HepG2 (cell line): Measurements from ENCODE around the gene SLC35F6. TPM values are rescaled to one million over a fixed set of nuclear protein-coding genes. Genes with fewer than 3 reads are reported as not detected.

ENCODE experiments used
- ATAC-seq: fragments of 200-7000 bp; cut with Tn5 transposase; 3 replicates; pipeline ENCODE4 v1.9.1; 2020; ENCODE audit warnings: mild to moderate bottlenecking, moderate library complexity
- BruUV-seq: library from RNA; stranded (reverse); fragments of 400-500 nt; replicated peaks from 2 replicates; lab custom pipeline; 2021; lab: Mats Ljungman, UMichigan
- CTCF ChIA-PET: fragments of 300-600 bp; formaldehyde crosslinking; extraction: SDS; loops from one replicate; lab custom pipeline; 2021; ENCODE audit warnings: low total read pairs, inconsistent platforms, low intra/inter-chr PET ratio; lab: Yijun Ruan, JAX
- POLR2A ChIA-PET: fragments of 350-600 bp; sonication (Branson Sonifier 250); formaldehyde crosslinking; loops from one replicate; lab custom pipeline; 2020; ENCODE audit warnings: antibody characterized with exemption, inconsistent platforms; lab: Yijun Ruan, JAX
- DNase-seq: peaks from one replicate; pipeline ENCODE4 v3.0.0-alpha.2; 2015; ENCODE audit warnings: low spot score
- FAIRE-seq: peaks from 3 replicates; lab custom pipeline; 2011; peaks lifted over from hg19 to GRCh38; lab: Jason Lieb, UNC
- H2AFZ ChIP-seq: one replicate; pipeline ENCODE4 v1.6.1; 2011; ENCODE audit warnings: low read length, inconsistent platforms
- H3K27ac ChIP-seq: fragments of 300-600 bp; 3 replicates; pipeline ENCODE4 v1.8.0; 2011; ENCODE audit warnings: mixed run types, mild to moderate bottlenecking, mixed read lengths, low read length, inconsistent platforms; ENCODE audit not compliant: insufficient read depth; ENCODE audit errors: extremely low read length
- H3K27me3 ChIP-seq, 2 experiments: fragments of 200-600 bp in 1 of 2; 2 replicates in 1 of 2; 3 replicates in 1 of 2; pipeline versions ENCODE4 v1.6.0 to v1.8.0; 2011; ENCODE audit warnings: low read length in 2 of 2, mild to moderate bottlenecking in 2 of 2, moderate library complexity in 2 of 2, inconsistent platforms in 1 of 2; ENCODE audit not compliant: insufficient read depth in 2 of 2, control insufficient read depth in 1 of 2
- H3K36me3 ChIP-seq, 2 experiments: fragments of 200-600 bp in 1 of 2; replicated peaks in 1 of 2; 2 replicates in 1 of 2; 3 replicates in 1 of 2; pipeline versions ENCODE4 v1.5.1 to v1.8.0; 2011; ENCODE audit warnings: low read length in 2 of 2, inconsistent platforms in 1 of 2; ENCODE audit not compliant: insufficient read depth in 2 of 2, control insufficient read depth in 1 of 2
- H3K4me1 ChIP-seq: 2 replicates; pipeline ENCODE4 v1.5.1; 2012; ENCODE audit warnings: low read length, inconsistent platforms; ENCODE audit not compliant: insufficient read depth
- H3K4me2 ChIP-seq: 2 replicates; pipeline ENCODE4 v1.6.0; 2011; ENCODE audit warnings: low read depth, low read length, inconsistent platforms
- H3K4me3 ChIP-seq, 3 experiments: fragments of 200-600 bp in 1 of 3; sonication (generic), shearing (Covaris generic) in 1 of 3; replicated peaks in 1 of 3; 2 replicates each; pipeline ENCODE4 v1.5.1; 2011 to 2016; ENCODE audit warnings: low read length in 3 of 3, inconsistent platforms in 2 of 3, low read depth in 2 of 3, mild to moderate bottlenecking in 2 of 3, control low read depth in 1 of 3, mixed read lengths in 1 of 3; ENCODE audit not compliant: insufficient read depth in 1 of 3
- H3K79me2 ChIP-seq: one replicate; pipeline ENCODE4 v1.6.1; 2011; ENCODE audit warnings: low read length, inconsistent platforms; ENCODE audit not compliant: insufficient read depth
- H3K9ac ChIP-seq: 2 replicates; pipeline ENCODE4 v1.6.0; 2011; ENCODE audit warnings: mild to moderate bottlenecking, low read depth, low read length, inconsistent platforms; ENCODE audit not compliant: insufficient read depth
- H3K9me3 ChIP-seq: 2 replicates; pipeline ENCODE4 v1.5.1; 2012; ENCODE audit warnings: mild to moderate bottlenecking, low read length
- H4K20me1 ChIP-seq: 2 replicates; pipeline ENCODE4 v1.6.0; 2011; ENCODE audit warnings: inconsistent platforms, mild to moderate bottlenecking, low read length, moderate library complexity; ENCODE audit not compliant: insufficient read depth
- AGO2 ChIP-seq: fragments of 200-400 bp; formaldehyde crosslinking; optimal IDR thresholded peaks from 2 replicates; pipeline ENCODE3; 2017; ENCODE audit warnings: mild to moderate bottlenecking, low read depth, low read length, moderate library complexity
- HCFC1 ChIP-seq: fragments of 150-350 bp; IDR thresholded peaks from 2 replicates; pipeline ENCODE4 v1.6.1; 2014; ENCODE audit warnings: low read depth, low read length
- HMG20B ChIP-seq: conservative IDR thresholded peaks from 2 replicates; pipeline ENCODE4 v1.6.1; 2016; ENCODE audit warnings: missing genetic modification reagents, missing compliant biosample characterization
- NR2F1 ChIP-seq, 2 experiments: fragments of 450-650 bp in 1 of 2; formaldehyde crosslinking in 1 of 2; IDR thresholded peaks; 2 replicates each; pipeline versions ENCODE4 v1.5.0 to v1.6.1; 2016 to 2020; ENCODE audit warnings: mild to moderate bottlenecking in 1 of 2, missing compliant biosample characterization in 1 of 2, missing genetic modification reagents in 1 of 2, moderate library complexity in 1 of 2
- SMC3 ChIP-seq: IDR thresholded peaks from 2 replicates; pipeline ENCODE4 v1.6.1; 2011; ENCODE audit warnings: low read length, improper control_type of control experiment
- TAF1 ChIP-seq: sonication (generic); formaldehyde crosslinking; IDR thresholded peaks from 2 replicates; pipeline ENCODE4 v1.4.0; 2020; ENCODE audit warnings: missing genetic modification reagents
- TGIF2 ChIP-seq: IDR thresholded peaks from 2 replicates; pipeline ENCODE4 v1.6.1; 2016; ENCODE audit warnings: control low read depth, missing compliant biosample characterization
- ZNF235 ChIP-seq: sonication (generic); formaldehyde crosslinking; IDR thresholded peaks from 2 replicates; pipeline ENCODE4 v1.8.1; 2023; ENCODE audit warnings: mild to moderate bottlenecking, missing genetic modification reagents, borderline replicate concordance
- ZNF619 ChIP-seq: sonication (generic); formaldehyde crosslinking; IDR thresholded peaks from 2 replicates; pipeline ENCODE4 v1.4.0; 2020; ENCODE audit warnings: mild to moderate bottlenecking, missing genetic modification reagents
- WGBS: methylation state at CpG from one replicate; pipeline ENCODE4 v1.1.6; 2017; ENCODE audit warnings: low lambda C conversion rate; 5-methylcytosine and 5-hydroxymethylcytosine counted together
- in situ Hi-C: cut with HindIII; loops from 2 replicates; pipeline ENCODE4 v1.10.0; 2017; ENCODE audit warnings: low pct_unique_long_range_greater_than_20kb; ENCODE audit not compliant: extremely low pct_ligation_motif_present
- intact Hi-C: fragments of 100-400 bp; cut with micrococcal nuclease; formaldehyde crosslinking; loops from one replicate; pipeline ENCODE4 v1.10.0; 2022; ENCODE audit not compliant: unreplicated experiment
- polyA plus RNA-seq, 8 experiments: library from polyadenylated mRNA; depleted of rRNA in 3 of 8; stranded (reverse) in 7 of 8; unstranded in 1 of 8; fragments of >200 nt; fragmentation: Illumina TruSeq in 4 of 8; extraction: Trizol in 4 of 8; gene quantifications; 2 replicates each; pipeline versions ENCODE4 v1.2.1 to v1.2.3, GENCODE V29; 2011 to 2016; ENCODE audit warnings: low read depth in 4 of 8, missing spikeins in 1 of 8, mixed read lengths in 1 of 8; ENCODE audit not compliant: insufficient read depth in 1 of 8
- total RNA-seq, 5 experiments: library from RNA; depleted of rRNA; stranded (reverse); fragments of >200 nt; fragmentation: Illumina TruSeq; extraction: Trizol; gene quantifications; 2 replicates each; pipeline ENCODE4 v1.2.3, GENCODE V29; 2016; ENCODE audit warnings: low read depth in 1 of 5
- TF ChIP-seq, protein P1 (sequence below): sonication (generic); formaldehyde crosslinking; IDR thresholded peaks from 2 replicates; pipeline ENCODE4 v1.4.0; 2020; ENCODE audit warnings: mild to moderate bottlenecking, missing genetic modification reagents
- TF ChIP-seq, protein P2 (sequence below): sonication (generic); formaldehyde crosslinking; IDR thresholded peaks from 2 replicates; pipeline ENCODE4 v1.5.0; 2020; ENCODE audit warnings: mild to moderate bottlenecking, missing genetic modification reagents
- TF ChIP-seq, protein P3 (sequence below): sonication (generic); formaldehyde crosslinking; IDR thresholded peaks from 2 replicates; pipeline ENCODE4 v1.9.0; 2022; ENCODE audit warnings: low read depth, missing genetic modification reagents

Gene SLC35F6
- total and polyA plus RNA-seq, 2 of the 13 experiments (the other 11 are each of a cell fraction or from before 2014, with no cell fraction given) = 15.2 to 21.2 TPM

DNA sequence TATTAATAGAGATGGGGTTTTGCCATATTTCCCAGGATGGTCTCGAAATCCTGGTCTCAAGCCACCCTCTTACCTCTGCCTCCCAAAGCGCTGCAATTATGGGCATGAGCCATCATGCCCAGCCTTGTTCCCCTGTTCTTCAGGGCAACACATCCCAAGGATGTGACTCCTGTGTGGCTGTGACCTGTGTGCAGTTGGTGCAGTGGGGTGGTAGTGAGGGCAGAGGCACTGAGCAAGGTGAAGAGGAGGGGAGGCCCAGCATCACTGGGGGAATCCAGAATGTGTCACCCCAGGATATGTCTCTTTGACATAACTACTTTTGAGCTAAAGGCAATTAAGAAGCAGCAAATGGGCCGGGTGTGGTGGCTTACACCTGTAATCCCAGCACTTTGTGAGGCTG, 45.1 kb downstream of the SLC35F6 start:
- ChIA-PET POLR2A (no interaction called here), CTCF (no interaction called here)
- no peaks in the 10 kb centered on the region for H3K36me3 ChIP-seq
- H3K4me3 ChIP-seq = no peak overlapping the region
- H3K4me1 ChIP-seq = no peaks in the 10 kb centered on the region
- no peak overlapping the region for H3K4me2 ChIP-seq
- DNase-seq (no peak), ATAC-seq (no peak), FAIRE-seq (no peak)
- H3K27ac ChIP-seq = no peak overlapping the region
- H2AFZ ChIP-seq = no peak overlapping the region
- no TSS peak for BruUV-seq
- 31% methylated on average over 3 of the region's 3 CpGs for WGBS
- H4K20me1 ChIP-seq = no peaks in the 10 kb centered on the region
- in situ Hi-C loops = no loop called here
- no peak overlapping the region for H3K9ac ChIP-seq
- peaks cover 6 to 35% of the 10 kb centered on the region in 2 experiments; a peak in 3 of 5 replicates for H3K27me3 ChIP-seq
- TF ChIP-seq ZNF235 (no peak), TGIF2 (no peak), TAF1 (no peak)
- TF ChIP-seq, protein P1, sequence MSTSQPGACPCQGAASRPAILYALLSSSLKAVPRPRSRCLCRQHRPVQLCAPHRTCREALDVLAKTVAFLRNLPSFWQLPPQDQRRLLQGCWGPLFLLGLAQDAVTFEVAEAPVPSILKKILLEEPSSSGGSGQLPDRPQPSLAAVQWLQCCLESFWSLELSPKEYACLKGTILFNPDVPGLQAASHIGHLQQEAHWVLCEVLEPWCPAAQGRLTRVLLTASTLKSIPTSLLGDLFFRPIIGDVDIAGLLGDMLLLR (CRISPR knock-in tag) = 0 out of 2 replicates have a peak, but pooled peaks have one; percentile 33
- TF ChIP-seq, all 625 proteins: peak for 1
- intact Hi-C loops = no loop called here
- no peaks in the 10 kb centered on the region for H3K79me2 ChIP-seq
- no peaks in the 10 kb centered on the region for H3K9me3 ChIP-seq

DNA sequence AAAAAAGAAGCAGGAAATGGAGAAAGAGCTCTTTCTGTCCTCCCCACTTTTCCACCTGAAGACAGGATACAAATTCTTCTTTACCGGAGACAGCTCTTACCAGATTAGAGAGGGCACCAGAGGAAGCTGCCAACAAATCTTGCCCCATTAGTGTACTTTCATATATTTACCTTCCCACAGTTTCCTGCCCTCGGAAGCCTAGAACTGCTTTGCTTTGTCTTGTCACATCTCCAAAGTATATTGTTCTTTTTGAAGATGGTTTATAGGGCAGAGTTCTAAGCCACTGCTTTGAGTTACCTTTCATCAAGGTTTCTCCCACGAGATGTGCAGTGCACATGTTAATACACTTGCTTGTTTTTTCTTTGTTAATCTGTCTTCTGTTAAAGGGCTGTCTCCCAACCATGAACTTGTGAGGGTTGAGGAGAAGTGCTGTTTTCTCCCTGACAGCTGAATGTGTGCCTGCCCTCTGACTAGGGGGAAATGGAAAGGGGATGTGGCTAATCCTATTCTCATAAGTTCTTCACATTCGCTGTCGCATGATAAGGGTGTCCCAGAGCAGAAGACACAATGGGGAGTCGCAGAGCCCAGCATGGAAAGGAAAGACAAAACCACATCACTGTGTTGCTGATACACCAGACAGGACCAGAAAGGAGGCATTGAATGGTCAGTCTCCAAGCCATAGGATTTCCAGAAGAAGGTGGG, 45.9 kb downstream of the SLC35F6 start:
- H2AFZ ChIP-seq = no peak overlapping the region
- in situ Hi-C loops = no loop called here
- TF ChIP-seq ZNF619 (CRISPR knock-in tag) = no peak
- no peak for TF ChIP-seq SMC3
- TF ChIP-seq, protein P2, sequence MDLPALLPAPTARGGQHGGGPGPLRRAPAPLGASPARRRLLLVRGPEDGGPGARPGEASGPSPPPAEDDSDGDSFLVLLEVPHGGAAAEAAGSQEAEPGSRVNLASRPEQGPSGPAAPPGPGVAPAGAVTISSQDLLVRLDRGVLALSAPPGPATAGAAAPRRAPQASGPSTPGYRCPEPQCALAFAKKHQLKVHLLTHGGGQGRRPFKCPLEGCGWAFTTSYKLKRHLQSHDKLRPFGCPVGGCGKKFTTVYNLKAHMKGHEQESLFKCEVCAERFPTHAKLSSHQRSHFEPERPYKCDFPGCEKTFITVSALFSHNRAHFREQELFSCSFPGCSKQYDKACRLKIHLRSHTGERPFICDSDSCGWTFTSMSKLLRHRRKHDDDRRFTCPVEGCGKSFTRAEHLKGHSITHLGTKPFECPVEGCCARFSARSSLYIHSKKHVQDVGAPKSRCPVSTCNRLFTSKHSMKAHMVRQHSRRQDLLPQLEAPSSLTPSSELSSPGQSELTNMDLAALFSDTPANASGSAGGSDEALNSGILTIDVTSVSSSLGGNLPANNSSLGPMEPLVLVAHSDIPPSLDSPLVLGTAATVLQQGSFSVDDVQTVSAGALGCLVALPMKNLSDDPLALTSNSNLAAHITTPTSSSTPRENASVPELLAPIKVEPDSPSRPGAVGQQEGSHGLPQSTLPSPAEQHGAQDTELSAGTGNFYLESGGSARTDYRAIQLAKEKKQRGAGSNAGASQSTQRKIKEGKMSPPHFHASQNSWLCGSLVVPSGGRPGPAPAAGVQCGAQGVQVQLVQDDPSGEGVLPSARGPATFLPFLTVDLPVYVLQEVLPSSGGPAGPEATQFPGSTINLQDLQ (CRISPR knock-in tag) = no peak
- no peak for TF ChIP-seq AGO2
- no peak for TF ChIP-seq TGIF2
- TF ChIP-seq HMG20B (CRISPR knock-in tag) = no peak
- TF ChIP-seq HCFC1 = no peak
- no peak for TF ChIP-seq NR2F1 (CRISPR knock-in tag; IDR thresholded peaks at IDR 0.05)
- TF ChIP-seq, protein P3, sequence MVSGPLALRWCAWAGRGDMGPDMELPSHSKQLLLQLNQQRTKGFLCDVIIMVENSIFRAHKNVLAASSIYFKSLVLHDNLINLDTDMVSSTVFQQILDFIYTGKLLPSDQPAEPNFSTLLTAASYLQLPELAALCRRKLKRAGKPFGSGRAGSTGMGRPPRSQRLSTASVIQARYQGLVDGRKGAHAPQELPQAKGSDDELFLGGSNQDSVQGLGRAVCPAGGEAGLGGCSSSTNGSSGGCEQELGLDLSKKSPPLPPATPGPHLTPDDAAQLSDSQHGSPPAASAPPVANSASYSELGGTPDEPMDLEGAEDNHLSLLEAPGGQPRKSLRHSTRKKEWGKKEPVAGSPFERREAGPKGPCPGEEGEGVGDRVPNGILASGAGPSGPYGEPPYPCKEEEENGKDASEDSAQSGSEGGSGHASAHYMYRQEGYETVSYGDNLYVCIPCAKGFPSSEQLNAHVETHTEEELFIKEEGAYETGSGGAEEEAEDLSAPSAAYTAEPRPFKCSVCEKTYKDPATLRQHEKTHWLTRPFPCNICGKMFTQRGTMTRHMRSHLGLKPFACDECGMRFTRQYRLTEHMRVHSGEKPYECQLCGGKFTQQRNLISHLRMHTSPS (CRISPR knock-in tag) = no peak

More for the DNA sequence above, 45.9 kb downstream of the SLC35F6 start:
- intact Hi-C loops = no loop called here
- Histone ChIP-seq H4K20me1 (no peaks in the 10 kb centered on the region), H3K27me3 (peaks cover 6 to 35% of the 10 kb centered on the region in 2 experiments; a peak in 3 of 5 replicates), H3K4me1 (no peaks in the 10 kb centered on the region), H3K27ac (no peak overlapping the region), H3K9me3 (no peaks in the 10 kb centered on the region), H3K36me3 (no peaks in the 10 kb centered on the region), H3K79me2 (no peaks in the 10 kb centered on the region), H3K4me3 (no peak overlapping the region), H3K4me2 (no peak overlapping the region), H3K9ac (no peak overlapping the region)
- no peak for FAIRE-seq
- no peak for DNase-seq
- ChIA-PET POLR2A (no interaction called here), CTCF (no interaction called here)
- BruUV-seq = no TSS peak
- no peak for ATAC-seq
- WGBS = 33% methylated on average over 6 of the region's 6 CpGs
